ENCODE results near the gene GNAT1. TPM values are rescaled to one million over a fixed set of nuclear protein-coding genes. Genes with fewer than 3 reads are reported as not detected.

Gene GNAT1
- total RNA-seq, 1 experiment from 2014 or later = not detected

- ChIA-PET CTCF (interaction anchor here (0.5 to 3.8 kb wide), 3 partner anchors 32 to 337 kb away, joined by 3 to 26 read pairs (median 4); partner anchors contain the start of gene GNAT1), POLR2A (interaction anchor here (0.8 to 4.6 kb wide), 5 partner anchors 8 to 82 kb away, joined by 3 to 44 read pairs (median 6); partner anchors contain the start of gene GNAI2)
- no peaks in the 10 kb centered on the region for H3K27me3 Mint-ChIP-seq (ENCODE audit: insufficient read depth, unreplicated experiment)
- H3K27ac Mint-ChIP-seq (ENCODE audit: low read depth, unreplicated experiment) = no peak overlapping the region
- H3K36me3 Mint-ChIP-seq (ENCODE audit: insufficient read depth, unreplicated experiment) = no peaks in the 10 kb centered on the region
- no peak for TF ChIP-seq CTCF (IDR thresholded peaks at IDR 0.05; ENCODE audit: unreplicated experiment)
- no TSS peak for BruUV-seq (replicated peaks)
- no peaks in the 10 kb centered on the region for H3K9me3 Mint-ChIP-seq (ENCODE audit: unreplicated experiment)
- H3K4me3 Mint-ChIP-seq (ENCODE audit: unreplicated experiment) = peak overlapping the region; percentile 84
- peaks cover 56% of the 10 kb centered on the region for H3K4me1 Mint-ChIP-seq (ENCODE audit: insufficient read depth, unreplicated experiment)
- intact Hi-C loops (cut with micrococcal nuclease) = no loop called here
- no peak for DNase-seq (ENCODE audit: unreplicated experiment)
Observed at GRCh38 chr3:50153782-50154475, 37.5 kb upstream of the GNAT1 start.

GRCh38 chr3:50154476-50154839, 37.0 kb upstream of the GNAT1 start:
- CTCF ChIA-PET = interaction anchor here (3.8 kb wide), 1 partner anchor 32 kb away, joined by 26 read pairs; no protein-coding TSS in a partner anchor
- POLR2A ChIA-PET = interaction anchor here (2.2 kb wide), 1 partner anchor 32 kb away, joined by 6 read pairs; no protein-coding TSS in a partner anchor
- H3K9me3 Mint-ChIP-seq (ENCODE audit: unreplicated experiment) = no peaks in the 10 kb centered on the region
- no peaks in the 10 kb centered on the region for H3K27me3 Mint-ChIP-seq (ENCODE audit: insufficient read depth, unreplicated experiment)
- peak overlapping the region; percentile 84 for H3K4me3 Mint-ChIP-seq (ENCODE audit: unreplicated experiment)
- peaks cover 60% of the 10 kb centered on the region for H3K4me1 Mint-ChIP-seq (ENCODE audit: insufficient read depth, unreplicated experiment)
- no TSS peak for BruUV-seq (replicated peaks)
- TF ChIP-seq CTCF (IDR thresholded peaks at IDR 0.05; ENCODE audit: unreplicated experiment) = no peak
- no peaks in the 10 kb centered on the region for H3K36me3 Mint-ChIP-seq (ENCODE audit: insufficient read depth, unreplicated experiment)
- DNase-seq (ENCODE audit: unreplicated experiment) = no peak
- intact Hi-C loops (cut with micrococcal nuclease) = no loop called here
- no peak overlapping the region for H3K27ac Mint-ChIP-seq (ENCODE audit: low read depth, unreplicated experiment)

- DNase-seq (ENCODE audit: unreplicated experiment) = peak; percentile 78
- Mint-ChIP-seq H3K4me1 (ENCODE audit: insufficient read depth, unreplicated experiment) (peaks cover 63% of the 10 kb centered on the region), H3K4me3 (ENCODE audit: unreplicated experiment) (peak within 1 kb of the TSS; percentile 84), H3K36me3 (ENCODE audit: insufficient read depth, unreplicated experiment) (peaks cover 3% of the 10 kb centered on the region), H3K27ac (ENCODE audit: low read depth, unreplicated experiment) (peak within 1 kb of the TSS; percentile 61), H3K27me3 (ENCODE audit: insufficient read depth, unreplicated experiment) (no peaks in the 10 kb centered on the region), H3K9me3 (ENCODE audit: unreplicated experiment) (no peaks in the 10 kb centered on the region)
- intact Hi-C loops (cut with micrococcal nuclease) = loop anchor here (1.0 kb wide), 1 partner anchor 34 kb away; no protein-coding TSS in a partner anchor
- TF ChIP-seq CTCF (IDR thresholded peaks at IDR 0.05; ENCODE audit: unreplicated experiment) = peak; percentile 44
- ChIA-PET POLR2A (interaction anchor here (1.4 to 2.2 kb wide), 3 partner anchors 10 to 33 kb away, joined by 5 to 17 read pairs (median 6); no protein-coding TSS in a partner anchor), CTCF (interaction anchor here (2.0 to 3.8 kb wide), 2 partner anchors 33 kb away, joined by 8 to 26 read pairs; no protein-coding TSS in a partner anchor)
- no TSS peak for BruUV-seq (replicated peaks)
Observed at GRCh38 chr3:50154840-50155490, 36.4 kb upstream of the GNAT1 start, which contains the start of gene SEMA3F. TSS of gene SEMA3F (plus strand) at chr3:50155324. CDS start at chr3:50159623, 4,299 bp downstream.

- peaks cover 8% of the 10 kb centered on the region for H3K36me3 Mint-ChIP-seq (ENCODE audit: insufficient read depth, unreplicated experiment)
- intact Hi-C loops (cut with micrococcal nuclease) = loop anchor here (1.0 kb wide), 1 partner anchor 34 kb away; no protein-coding TSS in a partner anchor
- ChIA-PET CTCF (interaction anchor here (0.7 to 2.6 kb wide), 5 partner anchors 21 to 71 kb away, joined by 3 to 11 read pairs (median 8); no protein-coding TSS in a partner anchor), POLR2A (interaction anchor here (0.6 to 2.1 kb wide), 5 partner anchors 9 to 73 kb away, joined by 3 to 17 read pairs (median 8); partner anchors contain the start of gene RBM5)
- H3K27me3 Mint-ChIP-seq (ENCODE audit: insufficient read depth, unreplicated experiment) = no peaks in the 10 kb centered on the region
- BruUV-seq (replicated peaks) = no TSS peak
- peak overlapping the region; percentile 84 for H3K4me3 Mint-ChIP-seq (ENCODE audit: unreplicated experiment)
- H3K9me3 Mint-ChIP-seq (ENCODE audit: unreplicated experiment) = no peaks in the 10 kb centered on the region
- H3K27ac Mint-ChIP-seq (ENCODE audit: low read depth, unreplicated experiment) = peak overlapping the region; percentile 61
- no peak for TF ChIP-seq CTCF (IDR thresholded peaks at IDR 0.05; ENCODE audit: unreplicated experiment)
- H3K4me1 Mint-ChIP-seq (ENCODE audit: insufficient read depth, unreplicated experiment) = peaks cover 60% of the 10 kb centered on the region
- DNase-seq (ENCODE audit: unreplicated experiment) = no peak
Observed at GRCh38 chr3:50155491-50155878, 35.9 kb upstream of the GNAT1 start.
